NCI-H1930 (cell line): Measurements from ENCODE around the gene FAT1.

Source experiments
- DNase-seq, 2 experiments: peaks; one replicate each; lab custom pipeline; 2025; lab: John Stamatoyannopoulos, UW

Gene FAT1

GRCh38 chr4:186725469-186726425 is 2.1 kb upstream of the FAT1 start:
- peak; percentile 41 to 73 for DNase-seq

- no peak for DNase-seq
Measured at GRCh38 chr4:186724864-186725468, 1.3 kb upstream of the FAT1 start.

- DNase-seq, result peak in 1 of 2 experiments; percentile 38
Measured at GRCh38 chr4:186724058-186724863, 605 bp upstream of the FAT1 start.

- peak in 1 of 2 experiments; percentile 4 for DNase-seq
Measured at GRCh38 chr4:186722796-186723291, 812 bp downstream of the FAT1 start.

- DNase-seq, result no peak
Measured at GRCh38 chr4:186719925-186720694, 3.5 kb downstream of the FAT1 start.

GRCh38 chr4:186717556-186717955 is 6.1 kb downstream of the FAT1 start:
- DNase-seq, result no peak

- no peak for DNase-seq
Measured at GRCh38 chr4:186715077-186715476, 8.6 kb downstream of the FAT1 start.

GRCh38 chr4:186714006-186714675 is 9.5 kb downstream of the FAT1 start:
- no peak for DNase-seq

GRCh38 chr4:186712690-186713089 is 11.0 kb downstream of the FAT1 start:
- no peak for DNase-seq

GRCh38 chr4:186710521-186711119 is 13.0 kb downstream of the FAT1 start:
- DNase-seq, result no peak

- no peak for DNase-seq
Measured at GRCh38 chr4:186709517-186709916, 14.1 kb downstream of the FAT1 start.

- DNase-seq, result no peak
Measured at GRCh38 chr4:186708554-186708953, 15.1 kb downstream of the FAT1 start.

GRCh38 chr4:186707996-186708395 is 15.7 kb downstream of the FAT1 start:
- no peak for DNase-seq

GRCh38 chr4:186707574-186707973 is 16.1 kb downstream of the FAT1 start:
- no peak for DNase-seq

- DNase-seq, result no peak
Measured at GRCh38 chr4:186704057-186704456, 19.6 kb downstream of the FAT1 start.

GRCh38 chr4:186703510-186703909 is 20.1 kb downstream of the FAT1 start:
- DNase-seq, result no peak

- DNase-seq, result no peak
Measured at GRCh38 chr4:186702940-186703339, 20.7 kb downstream of the FAT1 start.

GRCh38 chr4:186702297-186702696 is 21.4 kb downstream of the FAT1 start:
- DNase-seq, result no peak

GRCh38 chr4:186701788-186702187 is 21.9 kb downstream of the FAT1 start:
- no peak for DNase-seq

GRCh38 chr4:186701273-186701672 is 22.4 kb downstream of the FAT1 start:
- no peak for DNase-seq
